H9 (cell line): ENCODE data around the gene PDZD2. TPM values are rescaled to one million over a fixed set of nuclear protein-coding genes. Genes with fewer than 3 reads are reported as not detected.

Experiments used
- DNase-seq: peaks from one replicate; pipeline ENCODE4 v3.0.0-alpha.2; 2017
- H2AFZ ChIP-seq: one replicate; pipeline ENCODE4 v1.6.1; 2013; ENCODE audit warnings: mild to moderate bottlenecking, low read length, control low read depth, moderate library complexity
- H2AK5ac ChIP-seq: 2 replicates; pipeline ENCODE4 v1.6.1; 2013; ENCODE audit warnings: low read length, control low read depth, mixed read lengths; ENCODE audit not compliant: insufficient read length
- H2BK120ac ChIP-seq: one replicate; pipeline ENCODE4 v1.6.1; 2013; ENCODE audit warnings: low read depth, mild to moderate bottlenecking, low read length, control low read depth, inconsistent platforms; ENCODE audit not compliant: poor library complexity, severe bottlenecking
- H2BK12ac ChIP-seq: 2 replicates; pipeline ENCODE4 v1.6.1; 2013; ENCODE audit warnings: low read length, control low read depth, mixed read lengths, low read depth; ENCODE audit not compliant: insufficient read length
- H2BK15ac ChIP-seq: 2 replicates; pipeline ENCODE4 v1.6.1; 2013; ENCODE audit warnings: low read depth, low read length, control low read depth
- H2BK20ac ChIP-seq: one replicate; pipeline ENCODE4 v1.6.1; 2013; ENCODE audit warnings: low read depth, mild to moderate bottlenecking, low read length, control low read depth, inconsistent platforms; ENCODE audit not compliant: poor library complexity, severe bottlenecking
- H2BK5ac ChIP-seq: 2 replicates; pipeline ENCODE4 v1.6.1; 2013; ENCODE audit warnings: low read length, control low read depth, mixed read lengths; ENCODE audit not compliant: insufficient read length
- H3K14ac ChIP-seq: 2 replicates; pipeline ENCODE4 v1.6.1; 2013; ENCODE audit warnings: low read length, control low read depth; ENCODE audit not compliant: insufficient read depth
- H3K18ac ChIP-seq: 2 replicates; pipeline ENCODE4 v1.6.1; 2013; ENCODE audit warnings: low read depth, mild to moderate bottlenecking, mixed read lengths, low read length, control low read depth; ENCODE audit not compliant: insufficient read length
- H3K23ac ChIP-seq: 2 replicates; pipeline ENCODE4 v1.6.1; 2013; ENCODE audit warnings: low read length, control low read depth, mixed read lengths, low read depth; ENCODE audit not compliant: insufficient read length
- H3K23me2 ChIP-seq: 2 replicates; pipeline ENCODE4 v1.6.1; 2013; ENCODE audit warnings: low read depth, mild to moderate bottlenecking, mixed read lengths, low read length, control low read depth; ENCODE audit not compliant: insufficient read length, poor library complexity, severe bottlenecking
- H3K27ac ChIP-seq: 2 replicates; pipeline ENCODE4 v1.5.1; 2013; ENCODE audit warnings: low read length, control low read depth, mixed read lengths, low read depth; ENCODE audit not compliant: insufficient read length
- H3K27me3 ChIP-seq: 2 replicates; pipeline ENCODE4 v1.6.1; 2013; ENCODE audit warnings: low read length, control low read depth, inconsistent platforms; ENCODE audit not compliant: insufficient read depth
- H3K4ac ChIP-seq: 2 replicates; pipeline ENCODE4 v1.6.1; 2013; ENCODE audit warnings: low read depth, mild to moderate bottlenecking, control low read depth, inconsistent platforms, low read length, moderate library complexity
- H3K4me1 ChIP-seq: 2 replicates; pipeline ENCODE4 v1.6.1; 2013; ENCODE audit warnings: low read length, control low read depth, inconsistent platforms; ENCODE audit not compliant: insufficient read depth
- H3K4me2 ChIP-seq: 2 replicates; pipeline ENCODE4 v1.6.1; 2013; ENCODE audit warnings: low read length, control low read depth, mixed read lengths; ENCODE audit not compliant: insufficient read length, insufficient read depth
- H3K56ac ChIP-seq: 2 replicates; pipeline ENCODE4 v1.6.1; 2013; ENCODE audit warnings: low read depth, mild to moderate bottlenecking, mixed read lengths, low read length, control low read depth; ENCODE audit not compliant: insufficient read length
- H3K79me1 ChIP-seq: 2 replicates; pipeline ENCODE4 v1.6.1; 2013; ENCODE audit warnings: low read depth, mild to moderate bottlenecking, moderate library complexity, low read length, control low read depth, inconsistent platforms; ENCODE audit not compliant: insufficient read depth, poor library complexity, severe bottlenecking
- H3K79me2 ChIP-seq: 2 replicates; pipeline ENCODE4 v1.6.1; 2013; ENCODE audit warnings: low read length, control low read depth, inconsistent platforms; ENCODE audit not compliant: insufficient read depth
- H3K9ac ChIP-seq: 2 replicates; pipeline ENCODE4 v1.6.1; 2013; ENCODE audit warnings: low read length, control low read depth, mixed read lengths; ENCODE audit not compliant: insufficient read length; ENCODE audit errors: extremely low read depth
- H3K9me3 ChIP-seq: one replicate; pipeline ENCODE4 v1.6.1; 2013; ENCODE audit warnings: low read depth, low read length, inconsistent platforms; ENCODE audit not compliant: control insufficient read depth
- H3T11ph ChIP-seq: one replicate; pipeline ENCODE4 v1.6.1; 2013; ENCODE audit warnings: mild to moderate bottlenecking, low read length, control low read depth, inconsistent platforms
- H4K20me1 ChIP-seq: one replicate; pipeline ENCODE4 v1.6.1; 2013; ENCODE audit not compliant: control insufficient read depth, insufficient read length, insufficient read depth
- H4K5ac ChIP-seq: 2 replicates; pipeline ENCODE4 v1.6.1; 2013; ENCODE audit warnings: low read depth, mild to moderate bottlenecking, mixed read lengths, low read length, control low read depth; ENCODE audit not compliant: insufficient read length
- H4K8ac ChIP-seq: replicated peaks from 2 replicates; pipeline ENCODE4 v1.6.1; 2013; ENCODE audit warnings: low read length, control low read depth, mixed read lengths, low read depth; ENCODE audit not compliant: insufficient read length
- H4K91ac ChIP-seq: 2 replicates; pipeline ENCODE4 v1.6.1; 2013; ENCODE audit warnings: low read depth, mild to moderate bottlenecking, moderate library complexity, mixed read lengths, low read length, control low read depth; ENCODE audit not compliant: insufficient read length
- H3K27ac Mint-ChIP-seq, 3 experiments: 2 replicates in 2 of 3; 3 replicates in 1 of 3; pipeline ENCODE4 v1.8.0; 2020 to 2021; ENCODE audit warnings: mixed read lengths in 3 of 3, mild to moderate bottlenecking in 1 of 3, moderate library complexity in 1 of 3
- H3K27me3 Mint-ChIP-seq: 2 replicates; pipeline ENCODE4 v1.8.0; 2021; ENCODE audit warnings: low read depth, mild to moderate bottlenecking, moderate library complexity, mixed read lengths
- H3K36me3 Mint-ChIP-seq, 3 experiments: 2 replicates in 2 of 3; 3 replicates in 1 of 3; pipeline ENCODE4 v1.8.0; 2020 to 2021; ENCODE audit warnings: low read depth in 3 of 3, mixed read lengths in 3 of 3; ENCODE audit not compliant: insufficient read depth in 1 of 3
- H3K4me1 Mint-ChIP-seq, 2 experiments: 2 replicates each; pipeline ENCODE4 v1.8.0; 2020; ENCODE audit warnings: mixed read lengths in 2 of 2
- H3K4me3 Mint-ChIP-seq, 2 experiments: 2 replicates in 1 of 2; 3 replicates in 1 of 2; pipeline ENCODE4 v1.8.0; 2020 to 2021; ENCODE audit warnings: mild to moderate bottlenecking in 2 of 2, mixed read lengths in 2 of 2, moderate library complexity in 1 of 2
- H3K9me3 Mint-ChIP-seq, 2 experiments: 2 replicates in 1 of 2; 3 replicates in 1 of 2; pipeline ENCODE4 v1.8.0; 2020; ENCODE audit warnings: mild to moderate bottlenecking in 2 of 2, mixed read lengths in 2 of 2, moderate library complexity in 1 of 2
- WGBS: extraction: QIAGEN DNeasy Blood & Tissue Kit; methylation state at CpG from one replicate; pipeline ENCODE4 v1.1.7; 2013; ENCODE audit warnings: missing lambda C conversion rate, low lambda C conversion rate, mixed read lengths; ENCODE audit not compliant: insufficient read length; ENCODE audit errors: extremely low coverage; 5-methylcytosine and 5-hydroxymethylcytosine counted together
- total RNA-seq: library from RNA; stranded (reverse); gene quantifications from 2 replicates; pipeline ENCODE4 v1.2.1, GENCODE V29; 2021
- TF ChIP-seq, protein P1 (sequence below): fragments of 200-600 bp; sonication (generic); conservative IDR thresholded peaks from 3 replicates; pipeline ENCODE4 v1.8.0; 2021; ENCODE audit warnings: antibody characterized with exemption, mild to moderate bottlenecking

Gene PDZD2
- total RNA-seq, 1 experiment from 2014 or later: 9.9 TPM

DNA sequence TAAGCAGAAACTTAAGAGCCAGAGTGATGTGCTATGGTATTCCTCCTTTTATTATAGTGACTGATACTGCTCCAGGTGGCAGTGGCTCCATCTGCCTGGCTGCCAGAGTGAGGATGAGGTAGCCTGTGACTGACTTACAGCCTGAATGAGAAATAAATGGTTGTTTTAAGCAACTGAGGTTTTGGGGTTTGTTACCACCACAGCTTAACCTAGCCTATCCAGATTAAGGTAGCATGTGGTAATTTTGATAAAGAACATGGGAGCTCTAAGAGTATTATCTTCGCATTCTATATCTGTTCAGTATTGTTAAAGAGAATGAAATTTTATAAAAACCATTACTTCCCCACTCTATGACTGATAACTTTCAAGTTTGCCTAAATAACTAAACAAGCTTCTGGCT, 496.2 kb downstream of the PDZD2 start:
- H3K79me2 ChIP-seq: no peaks in the 10 kb centered on the region; the same call in 1 of the 2 replicates
- no peak overlapping the region for H2BK15ac ChIP-seq
- H3K36me3 Mint-ChIP-seq: peaks cover 7 to 40% (median 36%) of the 10 kb centered on the region in 3 experiments; a peak in 6 of 7 replicates
- no peaks in the 10 kb centered on the region for H3K9me3 ChIP-seq
- no peak overlapping the region for H3K56ac ChIP-seq
- H2BK12ac ChIP-seq: no peak overlapping the region
- no peak for DNase-seq
- H3K27me3 Mint-ChIP-seq: no peaks in the 10 kb centered on the region
- H2BK20ac ChIP-seq: no peak overlapping the region
- no peak overlapping the region for H3K9ac ChIP-seq
- peak overlapping the region in 1 of 3 experiments; percentile 73; a peak in 1 of 7 replicates for H3K27ac Mint-ChIP-seq
- no peaks in the 10 kb centered on the region; a peak in 1 of 4 replicates for H3K4me1 Mint-ChIP-seq
- H3K4me3 Mint-ChIP-seq: no peak overlapping the region
- no peaks in the 10 kb centered on the region for H3K27me3 ChIP-seq
- no peak overlapping the region for H2AFZ ChIP-seq
- H3K14ac ChIP-seq: no peak overlapping the region
- TF ChIP-seq, protein P1, sequence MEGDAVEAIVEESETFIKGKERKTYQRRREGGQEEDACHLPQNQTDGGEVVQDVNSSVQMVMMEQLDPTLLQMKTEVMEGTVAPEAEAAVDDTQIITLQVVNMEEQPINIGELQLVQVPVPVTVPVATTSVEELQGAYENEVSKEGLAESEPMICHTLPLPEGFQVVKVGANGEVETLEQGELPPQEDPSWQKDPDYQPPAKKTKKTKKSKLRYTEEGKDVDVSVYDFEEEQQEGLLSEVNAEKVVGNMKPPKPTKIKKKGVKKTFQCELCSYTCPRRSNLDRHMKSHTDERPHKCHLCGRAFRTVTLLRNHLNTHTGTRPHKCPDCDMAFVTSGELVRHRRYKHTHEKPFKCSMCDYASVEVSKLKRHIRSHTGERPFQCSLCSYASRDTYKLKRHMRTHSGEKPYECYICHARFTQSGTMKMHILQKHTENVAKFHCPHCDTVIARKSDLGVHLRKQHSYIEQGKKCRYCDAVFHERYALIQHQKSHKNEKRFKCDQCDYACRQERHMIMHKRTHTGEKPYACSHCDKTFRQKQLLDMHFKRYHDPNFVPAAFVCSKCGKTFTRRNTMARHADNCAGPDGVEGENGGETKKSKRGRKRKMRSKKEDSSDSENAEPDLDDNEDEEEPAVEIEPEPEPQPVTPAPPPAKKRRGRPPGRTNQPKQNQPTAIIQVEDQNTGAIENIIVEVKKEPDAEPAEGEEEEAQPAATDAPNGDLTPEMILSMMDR: no peak
- H4K91ac ChIP-seq: no peak overlapping the region
- H4K20me1 ChIP-seq: no peaks in the 10 kb centered on the region
- no peak overlapping the region for H4K8ac ChIP-seq
- no peaks in the 10 kb centered on the region for H3K79me1 ChIP-seq
- H3K18ac ChIP-seq: no peak overlapping the region
- no peak overlapping the region for H3K4ac ChIP-seq
- H4K5ac ChIP-seq: no peak overlapping the region
- no peak overlapping the region for H3T11ph ChIP-seq
- no peaks in the 10 kb centered on the region for H3K23me2 ChIP-seq
- no peaks in the 10 kb centered on the region for H3K4me1 ChIP-seq
- H3K27ac ChIP-seq: no peak overlapping the region
- no peak overlapping the region for H2BK5ac ChIP-seq
- no peaks in the 10 kb centered on the region for H3K9me3 Mint-ChIP-seq
- no CpG with 5 or more reads among the region's 1 CpG for WGBS
- no peak overlapping the region for H3K4me2 ChIP-seq
- no peak overlapping the region for H2BK120ac ChIP-seq
- no peak overlapping the region for H3K23ac ChIP-seq
- no peak overlapping the region for H2AK5ac ChIP-seq
